T-helper 1 cell treated with Interleukin-12 subunit alpha and Interleukin-12 subunit beta and Interleukin-4 antibody, amounts not matched to agents 30 ng/mL and 1 ng/mL, for 36 hours (primary cell): ENCODE measurements around the gene MS4A14. TPM values are rescaled to one million over a fixed set of nuclear protein-coding genes. Genes with fewer than 3 reads are reported as not detected.
"Not testable (repeated sequence)": the region's sequence is repeated elsewhere in the genome, so short reads cannot be mapped to it uniquely, and the experiment has no call there.

ENCODE experiments used
- intact Hi-C: fragments of 100-400 bp; cut with micrococcal nuclease; formaldehyde crosslinking; loops from one replicate; pipeline ENCODE4 v1.15.1; 2024
- total RNA-seq: library from RNA; stranded (reverse); gene quantifications from 2 replicates; pipeline ENCODE4 v1.2.3, GENCODE V29; 2022

The MS4A14 gene
- total RNA-seq, 1 donor from 2014 or later: not detected

- intact Hi-C loops: no loop called here
Observed at GRCh38 chr11:60378354-60378753, 17.9 kb upstream of the MS4A14 start, which contains the start of gene MS4A7. TSS of gene MS4A7 (plus strand) at chr11:60378532. CDS start at chr11:60383142, 4,610 bp downstream.

GRCh38 chr11:60389279-60389910 is 6.9 kb upstream of the MS4A14 start:
- intact Hi-C loops: no loop called here

GRCh38 chr11:60390419-60390818 is 5.8 kb upstream of the MS4A14 start:
- intact Hi-C loops: no loop called here

GRCh38 chr11:60392361-60392760 is 3.9 kb upstream of the MS4A14 start:
- intact Hi-C loops: no loop called here

GRCh38 chr11:60393016-60393415 is 3.2 kb upstream of the MS4A14 start:
- intact Hi-C loops: no loop called here

- intact Hi-C loops: no loop called here
Observed at GRCh38 chr11:60394666-60395380, 1.4 kb upstream of the MS4A14 start.

GRCh38 chr11:60396799-60397198 is 540 bp downstream of the MS4A14 start:
- intact Hi-C loops: no loop called here

GRCh38 chr11:60420015-60420414 is 23.8 kb downstream of the MS4A14 start:
- intact Hi-C loops: no loop called here

- intact Hi-C loops: no loop called here
Observed at GRCh38 chr11:60422609-60423008, 26.4 kb downstream of the MS4A14 start.

GRCh38 chr11:60428517-60428916 is 32.3 kb downstream of the MS4A14 start:
- intact Hi-C loops: no loop called here

- intact Hi-C loops: no loop called here
Observed at GRCh38 chr11:60429272-60429671, 33.0 kb downstream of the MS4A14 start, which contains the start of gene MS4A5. TSS of gene MS4A5 (plus strand) at chr11:60429572. CDS start at chr11:60429675, 103 bp downstream.

- intact Hi-C loops: no loop called here
Observed at GRCh38 chr11:60431251-60431650, 35.0 kb downstream of the MS4A14 start.

GRCh38 chr11:60433401-60433800 is 37.1 kb downstream of the MS4A14 start:
- intact Hi-C loops: no loop called here

GRCh38 chr11:60447070-60447469 is 50.8 kb downstream of the MS4A14 start:
- intact Hi-C loops: loop anchor here (2.0 to 5.0 kb wide), 2 partner anchors 58 to 885 kb away; no protein-coding TSS in a partner anchor

- intact Hi-C loops: loop anchor here (2.0 to 5.0 kb wide), 2 partner anchors 57 to 886 kb away; no protein-coding TSS in a partner anchor
Observed at GRCh38 chr11:60447846-60448245, 51.6 kb downstream of the MS4A14 start.

GRCh38 chr11:60451185-60451584 is 54.9 kb downstream of the MS4A14 start:
- intact Hi-C loops: not testable (repeated sequence)

- intact Hi-C loops: no loop called here
Observed at GRCh38 chr11:60454212-60454611, 58.0 kb downstream of the MS4A14 start.

GRCh38 chr11:60455531-60456042 is 59.3 kb downstream of the MS4A14 start, which contains the start of gene MS4A1:
TSS of gene MS4A1 (plus strand) at chr11:60455847. CDS start at chr11:60462375, 6,528 bp downstream.
- intact Hi-C loops: no loop called here

GRCh38 chr11:60457576-60457975 is 61.3 kb downstream of the MS4A14 start:
- intact Hi-C loops: no loop called here

GRCh38 chr11:60459345-60459744 is 63.1 kb downstream of the MS4A14 start:
- intact Hi-C loops: no loop called here
